Lower leg skin (tissue), 4 donors: ENCODE results near the gene NUAK2. TPM values are rescaled to one million over a fixed set of nuclear protein-coding genes. Genes with fewer than 3 reads are reported as not detected.

Source experiments
- DNase-seq, 2 donors: peaks; one replicate each; pipeline ENCODE4 v3.0.0-alpha.2; 2019; ENCODE audit warnings: low spot score in 2 of 2
- H3K4me3 ChIP-seq: fragments of 200-600 bp; sonication (generic); 2 replicates; pipeline ENCODE4 v1.5.1; 2017; ENCODE audit warnings: mild to moderate bottlenecking, low read depth; ENCODE audit not compliant: poor library complexity, severe bottlenecking
- POLR2A ChIP-seq, 2 donors: fragments of 450-650 bp; IDR thresholded peaks; one replicate each; pipeline ENCODE4 v1.6.1; 2016 to 2017; ENCODE audit warnings: antibody characterized with exemption in 2 of 2, mild to moderate bottlenecking in 1 of 2, moderate library complexity in 1 of 2
- WGBS, 2 donors: methylation state at CpG; one replicate each; pipeline ENCODE4 v1.1.5; 2018; 5-methylcytosine and 5-hydroxymethylcytosine counted together
- intact Hi-C: fragments of 100-400 bp; cut with DNase I; formaldehyde crosslinking; loops from one replicate; pipeline ENCODE4 v1.15.0; 2023; ENCODE audit warnings: low total_unique reads
- total RNA-seq, 4 donors: library from RNA; depleted of rRNA; stranded (reverse); fragments of >200 nt; gene quantifications; one replicate each; pipeline ENCODE4 v1.1.0, GENCODE V29; 2016
- TF ChIP-seq, protein P1 (sequence below), 3 donors: fragments of 450-650 bp; IDR thresholded peaks; one replicate each; pipeline ENCODE4 v1.5.1; 2016; ENCODE audit warnings: antibody characterized with exemption in 3 of 3, mild to moderate bottlenecking in 3 of 3, moderate library complexity in 2 of 3

NUAK2 gene
- total RNA-seq, 4 donors from 2014 or later, result 31.9 to 39.2 (median 32.3) TPM

DNA sequence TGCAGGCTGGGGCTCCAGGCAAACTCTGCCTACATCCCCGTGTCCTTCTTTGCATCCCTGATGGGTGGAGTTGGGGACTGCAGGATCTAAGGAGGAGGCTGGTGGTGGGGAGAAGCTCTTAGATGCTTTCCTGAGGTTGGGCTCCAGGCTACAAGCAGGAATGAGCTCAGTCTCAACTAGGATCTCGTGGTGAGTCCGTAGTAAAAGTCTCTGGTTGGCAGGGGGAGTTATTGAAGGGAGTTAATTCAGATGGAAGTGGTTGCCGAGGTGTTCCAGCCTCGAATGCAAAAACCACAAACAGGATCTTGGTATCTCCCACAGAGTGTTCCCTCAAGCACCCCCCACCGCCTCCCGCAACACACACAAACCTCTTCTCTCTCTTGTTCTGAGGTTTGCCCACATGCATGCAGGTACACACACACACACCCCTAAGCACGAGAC, 58.8 kb downstream of the NUAK2 start:
- WGBS, 2 donors, result 66 to 67% methylated on average over 8 of the region's 8 CpGs
- no peak for TF ChIP-seq POLR2A (IDR thresholded peaks at IDR 0.05)
- TF ChIP-seq, protein P1, sequence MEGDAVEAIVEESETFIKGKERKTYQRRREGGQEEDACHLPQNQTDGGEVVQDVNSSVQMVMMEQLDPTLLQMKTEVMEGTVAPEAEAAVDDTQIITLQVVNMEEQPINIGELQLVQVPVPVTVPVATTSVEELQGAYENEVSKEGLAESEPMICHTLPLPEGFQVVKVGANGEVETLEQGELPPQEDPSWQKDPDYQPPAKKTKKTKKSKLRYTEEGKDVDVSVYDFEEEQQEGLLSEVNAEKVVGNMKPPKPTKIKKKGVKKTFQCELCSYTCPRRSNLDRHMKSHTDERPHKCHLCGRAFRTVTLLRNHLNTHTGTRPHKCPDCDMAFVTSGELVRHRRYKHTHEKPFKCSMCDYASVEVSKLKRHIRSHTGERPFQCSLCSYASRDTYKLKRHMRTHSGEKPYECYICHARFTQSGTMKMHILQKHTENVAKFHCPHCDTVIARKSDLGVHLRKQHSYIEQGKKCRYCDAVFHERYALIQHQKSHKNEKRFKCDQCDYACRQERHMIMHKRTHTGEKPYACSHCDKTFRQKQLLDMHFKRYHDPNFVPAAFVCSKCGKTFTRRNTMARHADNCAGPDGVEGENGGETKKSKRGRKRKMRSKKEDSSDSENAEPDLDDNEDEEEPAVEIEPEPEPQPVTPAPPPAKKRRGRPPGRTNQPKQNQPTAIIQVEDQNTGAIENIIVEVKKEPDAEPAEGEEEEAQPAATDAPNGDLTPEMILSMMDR (IDR thresholded peaks at IDR 0.05), result no peak
- intact Hi-C loops, result no loop called here
- H3K4me3 ChIP-seq, result no peak overlapping the region
- DNase-seq, result no peak

DNA sequence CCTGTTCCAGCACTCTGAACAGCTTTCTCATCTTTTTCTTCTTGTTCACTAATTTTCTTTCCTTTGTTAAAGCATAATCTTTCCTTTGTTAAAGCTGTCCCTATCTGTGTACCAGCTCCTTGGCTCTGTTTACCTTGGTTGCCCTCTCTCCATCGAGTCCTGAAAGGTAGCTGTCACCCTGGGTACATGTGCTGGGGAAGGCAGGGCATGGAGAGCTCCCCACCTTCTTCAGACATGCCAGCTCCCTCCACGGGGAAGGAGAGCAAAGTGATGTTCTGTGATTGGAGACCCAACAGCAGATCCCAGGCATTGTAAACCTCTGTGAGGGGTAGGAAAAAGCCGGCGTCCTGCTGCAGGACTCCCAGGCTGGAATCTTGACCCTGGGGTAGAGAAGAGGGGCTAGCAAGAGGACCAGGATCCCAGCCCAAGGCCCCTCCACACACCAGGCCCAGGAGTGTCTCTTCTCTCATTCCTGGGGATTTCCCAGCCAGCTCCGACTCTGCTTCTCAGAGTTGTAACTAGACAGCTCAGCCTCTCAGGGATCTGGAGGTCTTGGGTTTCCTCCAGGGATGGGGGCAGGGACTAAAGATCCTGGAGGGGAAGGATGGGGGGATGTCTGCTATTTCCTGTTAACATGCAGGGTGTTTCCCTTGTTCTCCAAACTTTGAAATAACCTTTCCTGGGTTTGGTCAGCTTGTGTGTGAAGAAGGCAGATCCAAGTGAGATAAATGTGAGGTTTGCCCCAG, 59.4 kb downstream of the NUAK2 start:
- TF ChIP-seq, protein P1 (IDR thresholded peaks at IDR 0.05), result no peak
- TF ChIP-seq POLR2A (IDR thresholded peaks at IDR 0.05), result no peak
- no peak overlapping the region for H3K4me3 ChIP-seq
- DNase-seq, result no peak
- intact Hi-C loops, result no loop called here
- WGBS, 2 donors, result 75% methylated on average over 5 of the region's 5 CpGs

DNA sequence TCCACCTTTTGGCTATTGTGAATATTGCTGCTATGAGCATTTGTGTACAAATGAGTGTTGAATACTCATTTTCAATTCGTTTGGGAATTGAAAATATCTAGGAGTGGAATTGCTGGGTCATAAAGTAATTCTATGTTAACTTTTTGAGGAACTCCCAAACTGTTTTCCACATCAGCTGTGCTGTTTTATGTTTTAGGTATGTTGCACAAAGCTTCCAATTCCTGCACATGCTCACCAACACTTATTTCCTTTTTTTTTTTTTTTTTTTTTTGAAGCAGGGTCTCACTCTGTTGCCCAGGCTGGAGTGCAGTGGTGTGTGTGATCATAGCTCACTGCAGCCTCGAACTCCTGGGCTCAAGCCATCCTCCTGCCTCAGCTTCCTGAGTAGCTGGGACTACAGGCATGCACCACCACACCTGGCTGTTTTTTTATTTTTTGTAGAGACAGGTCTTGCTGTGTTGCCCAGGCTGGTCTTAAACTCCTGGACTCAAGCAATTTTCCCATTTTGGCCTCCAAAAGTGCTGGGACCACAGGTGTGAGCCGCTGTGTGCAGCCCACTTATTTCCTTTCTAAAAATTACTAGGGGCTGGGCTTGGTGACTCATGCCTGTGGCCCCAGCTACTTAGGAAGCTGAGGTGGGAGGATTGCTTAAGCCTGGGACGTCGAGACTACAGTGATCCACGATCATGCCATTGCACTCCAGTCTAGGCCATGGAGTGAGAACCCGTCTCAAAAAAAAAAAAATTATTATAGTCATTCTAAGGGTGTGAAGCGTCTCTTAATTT, 60.4 kb downstream of the NUAK2 start:
- H3K4me3 ChIP-seq, result no peak overlapping the region
- WGBS, 2 donors, result 67 to 77% methylated on average over 8 of the region's 8 CpGs
- no peak for DNase-seq
- intact Hi-C loops, result no loop called here
- TF ChIP-seq POLR2A (IDR thresholded peaks at IDR 0.05), result no peak
- TF ChIP-seq, protein P1 (IDR thresholded peaks at IDR 0.05), result no peak

DNA sequence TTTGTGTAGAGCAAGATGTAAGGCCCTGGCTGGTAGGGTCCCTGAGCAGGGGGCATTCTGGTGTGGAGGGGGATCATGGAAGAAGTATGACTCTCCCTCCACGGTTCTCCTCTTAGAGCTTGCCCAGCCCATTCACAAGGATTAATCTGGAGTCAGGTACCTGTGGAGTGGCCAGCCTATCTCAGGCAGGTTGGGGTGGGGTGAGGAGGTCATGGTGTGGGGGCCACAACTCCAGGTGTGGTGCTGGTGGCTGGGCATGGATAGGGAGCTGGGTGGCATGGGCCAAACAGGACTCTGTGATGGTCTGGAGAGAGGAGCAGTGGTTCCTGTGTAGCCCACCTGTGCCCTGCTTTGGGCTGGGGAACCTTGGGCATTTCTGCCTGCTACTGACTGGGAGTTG, 61.5 kb downstream of the NUAK2 start:
- H3K4me3 ChIP-seq, result no peak overlapping the region
- TF ChIP-seq, protein P1 (IDR thresholded peaks at IDR 0.05), result no peak
- TF ChIP-seq POLR2A (IDR thresholded peaks at IDR 0.05), result no peak
- no peak for DNase-seq
- 80 to 92% methylated on average over 1 of the region's 1 CpG for WGBS, 2 donors
- intact Hi-C loops, result no loop called here

DNA sequence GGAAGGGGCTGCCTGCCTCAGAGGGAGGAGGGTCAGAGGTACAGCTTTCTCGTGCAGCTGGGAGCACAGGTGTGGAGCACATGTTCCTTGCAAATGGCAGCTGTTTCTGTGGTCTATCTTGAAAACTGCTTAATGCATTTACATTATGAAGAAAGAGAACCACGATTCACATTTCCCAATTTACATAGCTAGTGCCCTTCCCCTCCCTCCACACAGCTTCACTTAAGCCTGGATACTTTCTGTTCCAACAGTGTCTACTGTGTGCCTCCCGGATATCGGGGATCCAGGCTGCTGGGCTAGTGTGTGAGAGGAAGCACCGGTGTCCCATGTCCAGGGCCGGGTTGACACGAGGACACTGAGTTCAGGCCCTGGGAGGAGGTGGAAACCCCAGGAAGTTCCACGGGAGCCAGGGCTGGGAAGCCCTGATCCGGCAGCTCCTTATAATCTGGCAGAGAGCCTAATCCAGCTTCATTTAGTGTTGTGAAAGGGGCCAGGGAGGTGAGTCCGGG, 62.2 kb downstream of the NUAK2 start:
- WGBS, 2 donors, result 44 to 53% methylated on average over 10 of the region's 10 CpGs
- DNase-seq, result no peak
- H3K4me3 ChIP-seq, result no peak overlapping the region
- intact Hi-C loops, result no loop called here
- TF ChIP-seq, protein P1 (IDR thresholded peaks at IDR 0.05), result no peak
- TF ChIP-seq POLR2A (IDR thresholded peaks at IDR 0.05), result no peak
